ENCODE measurements around the gene MXRA7.

MXRA7 gene

DNA sequence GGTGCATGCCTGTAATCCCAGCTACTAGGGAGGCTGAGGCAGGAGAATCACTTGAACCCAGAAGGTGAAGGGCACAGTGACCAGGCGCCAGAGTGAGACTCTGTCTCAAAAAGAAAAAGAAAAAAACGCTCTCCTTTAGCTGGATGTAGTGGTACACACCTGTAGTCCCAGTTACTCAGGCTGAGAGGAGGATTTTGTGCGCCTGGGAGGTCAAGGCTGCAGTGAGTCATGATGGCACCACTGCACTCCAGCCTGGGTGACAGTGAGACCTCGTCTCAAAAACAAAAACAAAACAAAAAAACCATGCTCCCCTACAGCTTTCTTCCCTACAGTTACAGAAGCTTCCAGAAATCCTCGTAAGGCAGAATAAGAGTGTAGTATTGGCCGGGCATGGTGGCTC, 34.1 kb downstream of the MXRA7 start:
- TF ChIP-seq, protein P1, sequence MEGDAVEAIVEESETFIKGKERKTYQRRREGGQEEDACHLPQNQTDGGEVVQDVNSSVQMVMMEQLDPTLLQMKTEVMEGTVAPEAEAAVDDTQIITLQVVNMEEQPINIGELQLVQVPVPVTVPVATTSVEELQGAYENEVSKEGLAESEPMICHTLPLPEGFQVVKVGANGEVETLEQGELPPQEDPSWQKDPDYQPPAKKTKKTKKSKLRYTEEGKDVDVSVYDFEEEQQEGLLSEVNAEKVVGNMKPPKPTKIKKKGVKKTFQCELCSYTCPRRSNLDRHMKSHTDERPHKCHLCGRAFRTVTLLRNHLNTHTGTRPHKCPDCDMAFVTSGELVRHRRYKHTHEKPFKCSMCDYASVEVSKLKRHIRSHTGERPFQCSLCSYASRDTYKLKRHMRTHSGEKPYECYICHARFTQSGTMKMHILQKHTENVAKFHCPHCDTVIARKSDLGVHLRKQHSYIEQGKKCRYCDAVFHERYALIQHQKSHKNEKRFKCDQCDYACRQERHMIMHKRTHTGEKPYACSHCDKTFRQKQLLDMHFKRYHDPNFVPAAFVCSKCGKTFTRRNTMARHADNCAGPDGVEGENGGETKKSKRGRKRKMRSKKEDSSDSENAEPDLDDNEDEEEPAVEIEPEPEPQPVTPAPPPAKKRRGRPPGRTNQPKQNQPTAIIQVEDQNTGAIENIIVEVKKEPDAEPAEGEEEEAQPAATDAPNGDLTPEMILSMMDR (IDR thresholded peaks at IDR 0.05; ENCODE audit: low read length, missing control alignments) = no peak
- H3K4me3 ChIP-seq (replicated peaks; ENCODE audit: low read depth, low read length) = no peak overlapping the region
- DNase-seq (ENCODE audit: low read depth) = no peak

DNA sequence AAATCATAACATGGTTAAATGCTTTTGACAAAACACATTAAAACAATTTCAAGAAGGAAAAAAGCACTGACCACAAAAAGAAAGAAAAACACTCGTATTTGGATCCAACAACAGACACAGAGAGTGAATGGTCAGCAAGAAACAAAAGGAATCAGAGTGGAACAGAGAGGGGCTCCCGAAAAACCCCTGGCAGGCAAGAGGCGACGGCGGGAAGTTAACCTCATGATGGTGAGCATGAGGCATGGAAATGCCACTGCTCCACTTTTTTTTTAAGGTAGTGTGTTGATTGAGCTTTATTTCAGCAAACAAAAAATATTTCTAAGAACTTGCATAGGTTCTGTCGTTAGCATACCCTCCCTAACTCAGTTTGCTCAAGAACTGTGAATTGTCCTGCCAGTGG, 35.1 kb downstream of the MXRA7 start:
- H3K4me3 ChIP-seq (replicated peaks; ENCODE audit: low read depth, low read length) = no peak overlapping the region
- DNase-seq (ENCODE audit: low read depth) = no peak
- TF ChIP-seq, protein P1 (IDR thresholded peaks at IDR 0.05; ENCODE audit: low read length, missing control alignments) = no peak

DNA sequence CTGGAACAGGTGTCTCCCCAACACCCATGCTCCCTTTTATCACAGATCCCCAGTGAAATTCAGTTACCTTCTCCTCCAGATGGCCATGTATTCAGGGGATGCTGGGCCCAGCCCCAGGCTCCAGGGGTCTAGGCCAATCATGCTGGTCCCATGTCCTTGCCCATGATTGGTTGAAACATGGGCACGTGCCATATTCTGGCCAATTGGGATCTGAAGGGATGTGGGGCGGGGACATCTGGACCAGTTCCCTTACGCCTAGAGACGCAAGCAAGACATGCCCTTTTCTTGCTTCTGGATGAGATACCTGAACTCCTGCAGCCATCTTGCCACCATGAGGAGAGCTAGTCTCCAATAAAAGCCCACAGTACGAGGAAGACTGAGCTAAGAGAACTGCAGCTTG, 36.2 kb downstream of the MXRA7 start:
- TF ChIP-seq, protein P1 (IDR thresholded peaks at IDR 0.05; ENCODE audit: low read length, missing control alignments) = no peak
- H3K4me3 ChIP-seq (replicated peaks; ENCODE audit: low read depth, low read length) = no peak overlapping the region
- DNase-seq (ENCODE audit: low read depth) = no peak

DNA sequence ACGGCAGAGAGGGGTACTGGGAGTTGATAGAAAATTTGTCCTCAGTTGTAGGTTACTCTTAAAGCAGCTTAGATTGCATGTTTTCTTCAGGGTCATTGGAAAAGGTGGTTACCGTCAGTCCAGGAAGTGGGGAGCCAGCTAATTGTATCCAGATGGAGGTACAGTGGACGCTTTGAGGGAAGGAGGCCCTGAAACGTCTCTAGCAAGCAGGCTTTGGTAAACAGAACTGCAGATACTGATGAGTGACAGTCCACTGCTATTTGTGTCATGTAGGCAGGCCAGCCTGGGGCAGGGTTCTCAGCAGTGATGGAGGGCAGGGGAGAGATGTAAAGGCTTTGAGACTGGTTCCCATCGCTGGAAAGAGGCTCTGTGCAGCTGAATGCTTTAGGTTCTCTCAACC, 37.0 kb downstream of the MXRA7 start:
- DNase-seq (ENCODE audit: low read depth) = no peak
- TF ChIP-seq, protein P1 (IDR thresholded peaks at IDR 0.05; ENCODE audit: low read length, missing control alignments) = no peak
- no peak overlapping the region for H3K4me3 ChIP-seq (replicated peaks; ENCODE audit: low read depth, low read length)

DNA sequence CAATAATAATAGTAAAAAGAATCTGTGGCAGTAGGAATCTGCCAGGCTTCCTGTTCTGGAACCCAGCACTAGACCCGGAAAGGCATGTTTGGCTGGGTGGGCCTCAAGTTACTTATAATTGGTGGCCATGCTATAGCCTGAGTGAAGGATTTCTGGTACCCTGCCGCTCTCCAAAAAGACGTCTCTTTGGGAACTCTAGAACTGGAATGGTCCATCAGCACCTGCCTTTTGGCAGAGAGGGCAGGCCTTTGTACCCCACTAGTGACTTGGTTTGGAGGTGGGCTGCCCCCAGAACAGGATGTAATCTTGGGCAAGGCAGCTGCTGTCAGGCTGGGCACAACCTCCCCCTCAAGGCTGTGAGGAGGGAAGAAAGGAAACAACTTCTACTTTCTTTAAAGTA, 37.9 kb downstream of the MXRA7 start:
- TF ChIP-seq, protein P1 (IDR thresholded peaks at IDR 0.05; ENCODE audit: low read length, missing control alignments) = no peak
- H3K4me3 ChIP-seq (replicated peaks; ENCODE audit: low read depth, low read length) = no peak overlapping the region
- no peak for DNase-seq (ENCODE audit: low read depth)

DNA sequence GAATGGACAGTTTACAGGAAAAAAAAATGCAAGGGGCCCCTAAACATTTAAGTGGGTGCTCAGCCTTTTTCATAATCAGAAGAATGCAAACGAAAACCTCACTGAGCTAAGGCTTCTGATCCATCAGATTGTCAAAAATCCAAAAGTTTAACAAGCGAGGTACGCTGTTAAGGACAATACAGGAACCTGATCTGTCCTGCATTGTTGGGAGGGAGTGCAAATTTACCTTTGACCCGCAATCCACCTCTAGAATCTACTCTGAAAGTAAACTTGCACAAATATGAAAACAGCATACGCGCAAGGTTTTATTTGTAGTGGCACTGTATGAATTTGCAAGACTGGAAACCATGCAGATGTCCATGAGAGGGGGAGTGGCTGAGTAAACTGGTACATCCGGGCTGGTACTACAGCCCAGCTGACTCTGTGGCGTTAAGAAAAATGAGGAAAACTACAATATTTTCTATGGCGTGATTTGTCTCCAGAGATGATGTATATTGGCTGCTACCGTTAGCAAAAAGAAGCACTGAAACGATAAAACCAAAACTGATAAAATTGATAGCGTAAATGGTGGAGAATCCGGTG, 38.4 kb downstream of the MXRA7 start:
- H3K4me3 ChIP-seq (replicated peaks; ENCODE audit: low read depth, low read length) = peak overlapping the region; percentile 86
- no peak for DNase-seq (ENCODE audit: low read depth)
- TF ChIP-seq, protein P1 (IDR thresholded peaks at IDR 0.05; ENCODE audit: low read length, missing control alignments) = no peak

DNA sequence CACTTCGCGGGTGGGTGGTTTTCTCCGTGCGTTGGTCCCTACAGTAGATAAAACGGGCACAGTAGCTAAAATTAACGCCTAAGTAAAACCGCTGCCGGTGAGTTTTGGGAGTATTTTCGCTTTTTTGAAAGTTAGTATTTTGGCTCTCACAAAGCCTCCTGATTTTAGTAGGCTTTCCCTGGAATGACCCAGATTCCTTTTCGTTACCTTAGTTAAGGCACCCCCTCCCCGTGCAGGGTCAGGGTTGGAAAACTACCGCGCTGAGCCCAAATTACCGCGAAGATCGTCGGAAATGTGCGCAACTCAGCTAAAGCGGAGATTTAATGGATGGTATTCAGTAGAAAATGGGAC, 38.9 kb downstream of the MXRA7 start:
- H3K4me3 ChIP-seq (replicated peaks; ENCODE audit: low read depth, low read length) = peak overlapping the region; percentile 86
- DNase-seq (ENCODE audit: low read depth) = no peak
- TF ChIP-seq, protein P1 (IDR thresholded peaks at IDR 0.05; ENCODE audit: low read length, missing control alignments) = no peak

Measured in fibroblast of pulmonary artery (primary cell).